Lung (tissue), 12 donors: Measurements from ENCODE around the gene ZBED4. TPM values are rescaled to one million over a fixed set of nuclear protein-coding genes. Genes with fewer than 3 reads are reported as not detected.

Experiments
- ATAC-seq: fragments of 200-7000 bp; cut with Tn5 transposase; one replicate; pipeline ENCODE4 v1.9.1; 2020; ENCODE audit warnings: moderate number of reproducible peaks; ENCODE audit not compliant: insufficient read depth, low FRiP score
- DNase-seq, 3 donors: peaks; one replicate each; pipeline ENCODE4 v3.0.0-alpha.2; 2013 to 2017
- H3K27ac ChIP-seq, 2 donors: one replicate each; pipeline ENCODE4 v1.5.1; 2013; ENCODE audit warnings: mild to moderate bottlenecking in 2 of 2, moderate library complexity in 2 of 2, control low read depth in 1 of 2, inconsistent platforms in 1 of 2, low read depth in 1 of 2, low read length in 1 of 2
- H3K27me3 ChIP-seq, 3 donors: one replicate each; pipeline ENCODE4 v1.5.1; 2013; ENCODE audit warnings: low read length in 2 of 3; ENCODE audit not compliant: control insufficient read depth in 3 of 3, insufficient read depth in 3 of 3
- H3K36me3 ChIP-seq, 4 donors: one replicate each; pipeline ENCODE4 v1.5.1; 2013; ENCODE audit warnings: low read length in 4 of 4, mild to moderate bottlenecking in 1 of 4, moderate library complexity in 1 of 4; ENCODE audit not compliant: control insufficient read depth in 4 of 4, insufficient read depth in 4 of 4
- H3K4me1 ChIP-seq, 5 donors: one replicate each; pipeline ENCODE4 v1.5.1; 2013; ENCODE audit warnings: low read length in 5 of 5, mild to moderate bottlenecking in 2 of 5, moderate library complexity in 1 of 5; ENCODE audit not compliant: control insufficient read depth in 5 of 5, insufficient read depth in 5 of 5
- H3K4me3 ChIP-seq: one replicate; pipeline ENCODE4 v1.5.1; 2013; ENCODE audit warnings: mild to moderate bottlenecking, control low read depth, moderate library complexity
- H3K9ac ChIP-seq, 2 donors: one replicate each; pipeline ENCODE4 v1.5.1; 2013; ENCODE audit warnings: low read length in 2 of 2, control low read depth in 1 of 2; ENCODE audit not compliant: insufficient read depth in 1 of 2
- H3K9me3 ChIP-seq, 4 donors: one replicate each; pipeline ENCODE4 v1.5.1; 2013; ENCODE audit warnings: low read length in 3 of 4, mild to moderate bottlenecking in 1 of 4, moderate library complexity in 1 of 4; ENCODE audit not compliant: control insufficient read depth in 4 of 4, insufficient read depth in 3 of 4
- CTCF ChIP-seq: IDR thresholded peaks from 2 replicates; pipeline ENCODE4 v1.5.1; 2012; ENCODE audit warnings: mild to moderate bottlenecking; ENCODE audit errors: control extremely low read depth, extremely low read depth
- WGBS, 2 donors: extraction: QIAGEN DNeasy Blood & Tissue Kit; methylation state at CpG; one replicate each; pipeline ENCODE4 v1.1.7; 2013; 5-methylcytosine and 5-hydroxymethylcytosine counted together
- polyA plus RNA-seq, 2 donors: library from polyadenylated mRNA; stranded (reverse); fragments of 200-250 nt; gene quantifications; one replicate each; pipeline ENCODE4 v1.2.1, GENCODE V29; 2013
- total RNA-seq, 2 donors: library from RNA; depleted of rRNA in 1 of 2; stranded (reverse); fragments of >200 nt in 1 of 2; gene quantifications; one replicate each; pipeline ENCODE4 v1.2.1, GENCODE V29; 2014 to 2021
- donor health status: control.
- donor health status: control.
- donor health status: Bipolar disorder and iron deficiency.
- donor health status: healthy.
- donor health status: DM: yes; HTN: yes; CAD: no.

ZBED4 gene
- total and polyA plus RNA-seq, 4 donors = 3.9 to 13.2 (median 9.1) TPM

GRCh38 chr22:49828599-49828965, 25.1 kb upstream of the ZBED4 start:
- no peaks in the 10 kb centered on the region for H3K27me3 ChIP-seq
- no peak for ATAC-seq
- H3K9me3 ChIP-seq = peaks cover 0 to 8% (median 1%) of the 10 kb centered on the region in 4 donors
- no peak for DNase-seq
- no peak overlapping the region for H3K27ac ChIP-seq
- no peak overlapping the region for H3K4me3 ChIP-seq
- no peak overlapping the region for H3K9ac ChIP-seq
- peaks cover under 1 to 10% (median 6%) of the 10 kb centered on the region in 4 donors for H3K36me3 ChIP-seq
- TF ChIP-seq CTCF = no peak
- 90 to 95% methylated on average over 14 of the region's 14 CpGs for WGBS, 2 donors
- peaks cover 0 to 24% (median 18%) of the 10 kb centered on the region in 5 donors for H3K4me1 ChIP-seq

- Histone ChIP-seq H3K27me3 (no peaks in the 10 kb centered on the region), H3K4me1 (peaks cover 0 to 21% (median 16%) of the 10 kb centered on the region in 5 donors), H3K9ac (no peak overlapping the region), H3K36me3 (peaks cover 0 to 5% (median 2%) of the 10 kb centered on the region in 4 donors), H3K9me3 (peaks cover 0 to 8% (median 1%) of the 10 kb centered on the region in 4 donors), H3K27ac (no peak overlapping the region), H3K4me3 (no peak overlapping the region)
- WGBS, 2 donors = 96 to 97% methylated on average over 17 of the region's 17 CpGs
- no peak for ATAC-seq
- TF ChIP-seq CTCF = no peak
- DNase-seq = no peak
Observed at GRCh38 chr22:49829044-49829853, 24.4 kb upstream of the ZBED4 start.

- Histone ChIP-seq H3K9ac (no peak overlapping the region), H3K4me1 (no peaks in the 10 kb centered on the region), H3K9me3 (peaks cover 0 to 8% (median 1%) of the 10 kb centered on the region in 4 donors), H3K27ac (peak overlapping the region in 1 of 2 donors; percentile 77), H3K27me3 (peaks cover 0 to 4% (median 0%) of the 10 kb centered on the region in 3 donors), H3K36me3 (no peaks in the 10 kb centered on the region), H3K4me3 (no peak overlapping the region)
- 59 to 61% methylated on average over 11 of the region's 11 CpGs for WGBS, 2 donors
- no peak for TF ChIP-seq CTCF
- ATAC-seq (peak; percentile 53), DNase-seq (peak; percentile 28 to 69 (median 37))
Observed at GRCh38 chr22:49833340-49834007, 20.2 kb upstream of the ZBED4 start.
